Heart left ventricle (tissue), 16 donors: ENCODE data around the gene LRRC3. TPM values are rescaled to one million over a fixed set of nuclear protein-coding genes. Genes with fewer than 3 reads are reported as not detected.

ENCODE experiments used
- ATAC-seq, 4 donors: fragments of 200-7000 bp; cut with Tn5 transposase; one replicate each; pipeline ENCODE4 v1.9.1; 2020 to 2022; ENCODE audit warnings: moderate library complexity in 4 of 4, mild to moderate bottlenecking in 3 of 4, moderate number of reproducible peaks in 1 of 4
- DNase-seq, 5 donors: peaks; one replicate each; pipeline ENCODE4 v3.0.0-alpha.2; 2020
- H3K27ac ChIP-seq, 12 donors: fragments of 200-600 bp; sonication (generic) in 4 of 12; one replicate each; pipeline versions ENCODE4 v1.5.0 to v1.8.0; 2016 to 2022; ENCODE audit warnings: mild to moderate bottlenecking in 2 of 12
- H3K27me3 ChIP-seq, 9 donors: fragments of 200-600 bp; sonication (generic) in 2 of 9; one replicate each; pipeline versions ENCODE4 v1.5.1 to v1.8.0; 2016 to 2022; ENCODE audit warnings: mild to moderate bottlenecking in 3 of 9
- H3K36me3 ChIP-seq, 9 donors: fragments of 200-600 bp; sonication (generic) in 2 of 9; one replicate each; pipeline versions ENCODE4 v1.5.0 to v1.8.0; 2018 to 2022; ENCODE audit warnings: mild to moderate bottlenecking in 2 of 9
- H3K4me1 ChIP-seq, 12 donors: fragments of 200-600 bp; sonication (generic) in 4 of 12; one replicate each; pipeline versions ENCODE4 v1.5.0 to v1.8.0; 2016 to 2022; ENCODE audit warnings: mild to moderate bottlenecking in 3 of 12
- H3K4me3 ChIP-seq, 12 donors: fragments of 200-600 bp; sonication (generic) in 4 of 12; one replicate each; pipeline versions ENCODE4 v1.5.0 to v1.8.0; 2017 to 2022; ENCODE audit warnings: mild to moderate bottlenecking in 9 of 12, moderate library complexity in 4 of 12
- H3K9me3 ChIP-seq, 12 donors: fragments of 200-600 bp; sonication (generic) in 4 of 12; one replicate each; pipeline versions ENCODE4 v1.5.0 to v1.8.0; 2016 to 2022; ENCODE audit warnings: mild to moderate bottlenecking in 1 of 12
- POLR2A ChIP-seq, 2 donors: fragments of 450-650 bp; IDR thresholded peaks; one replicate each; pipeline ENCODE4 v1.6.1; 2017; ENCODE audit warnings: antibody characterized with exemption in 2 of 2, mild to moderate bottlenecking in 2 of 2, moderate library complexity in 2 of 2
- WGBS, 4 donors: extraction: QIAGEN DNeasy Blood & Tissue Kit in 2 of 4; methylation state at CpG; one replicate each; pipeline versions ENCODE4 v1.1.5 to v1.1.7; 2013 to 2018; 5-methylcytosine and 5-hydroxymethylcytosine counted together
- intact Hi-C, 10 donors: fragments of 100-400 bp; cut with DNase I; formaldehyde crosslinking; loops; one replicate each; pipeline versions ENCODE4 v1.11.1 to v1.14.2; 2022
- polyA plus RNA-seq, 2 donors: library from polyadenylated mRNA; stranded (reverse); fragments of 200-250 nt; gene quantifications; one replicate each; pipeline ENCODE4 v1.2.3, GENCODE V29; 2013
- total RNA-seq, 9 donors: library from RNA; depleted of rRNA in 2 of 9; stranded (reverse); fragments of >200 nt in 2 of 9; fragmentation: NEBNext Ultra II Directional in 3 of 9; extraction: Animal tissue kit (Norgen Biotek cat#: 25700) in 3 of 9; gene quantifications; one replicate each; pipeline versions ENCODE4 v1.1.0 to v1.2.4, GENCODE V29; 2016 to 2023
- TF ChIP-seq, protein P1 (sequence below), 12 donors: fragments of 200-600 bp; sonication (generic) in 4 of 12; IDR thresholded peaks; one replicate each; pipeline versions ENCODE4 v1.5.0 to v1.8.0; 2018 to 2022; ENCODE audit warnings: antibody characterized with exemption in 12 of 12, mild to moderate bottlenecking in 5 of 12
- donor health status: ischemic (EF 13 %, LVEDD 7.1; RV severe dilation, severe dysfunction).
- donor health status: healthy with polysubstance abuse.
- donor health status: DM: no; HTN: yes; CAD: no.
- donor health status: DM: no; HTN: no; CAD: no.
- donor health status: ischemic (EF 25% LVEDD 6.9; RV normal size, moderate dysfunction).
- donor health status: ischemic (EF 25% LVEDD 5.7; RV mildly dilated, moderate dysfunction).
- donor health status: healthy.
- donor health status: DM: yes; HTN: yes; CAD: no.
- donor health status: ischemic (EF 35%, LVEDD 5.7; RV mildly dilated, moderate dysfunction).
- donor health status: nonischemic (EF 11% LVEDD 7.7; RV severe dilation, severe dysfunction).
- donor health status: DM: yes; HTN: yes; CAD: no.
- donor health status: PGD.
- donor health status: ischemic (EF 29% LVEDD 5.4; RV normal size, mild dysfunction).
- donor health status: nonischemic (EF 23%, LVEDD 6.1; RV moderate dilation, normal function).

Gene LRRC3
- total and polyA plus RNA-seq, 11 donors, result 1.4 to 5.8 (median 2.3) TPM

DNA sequence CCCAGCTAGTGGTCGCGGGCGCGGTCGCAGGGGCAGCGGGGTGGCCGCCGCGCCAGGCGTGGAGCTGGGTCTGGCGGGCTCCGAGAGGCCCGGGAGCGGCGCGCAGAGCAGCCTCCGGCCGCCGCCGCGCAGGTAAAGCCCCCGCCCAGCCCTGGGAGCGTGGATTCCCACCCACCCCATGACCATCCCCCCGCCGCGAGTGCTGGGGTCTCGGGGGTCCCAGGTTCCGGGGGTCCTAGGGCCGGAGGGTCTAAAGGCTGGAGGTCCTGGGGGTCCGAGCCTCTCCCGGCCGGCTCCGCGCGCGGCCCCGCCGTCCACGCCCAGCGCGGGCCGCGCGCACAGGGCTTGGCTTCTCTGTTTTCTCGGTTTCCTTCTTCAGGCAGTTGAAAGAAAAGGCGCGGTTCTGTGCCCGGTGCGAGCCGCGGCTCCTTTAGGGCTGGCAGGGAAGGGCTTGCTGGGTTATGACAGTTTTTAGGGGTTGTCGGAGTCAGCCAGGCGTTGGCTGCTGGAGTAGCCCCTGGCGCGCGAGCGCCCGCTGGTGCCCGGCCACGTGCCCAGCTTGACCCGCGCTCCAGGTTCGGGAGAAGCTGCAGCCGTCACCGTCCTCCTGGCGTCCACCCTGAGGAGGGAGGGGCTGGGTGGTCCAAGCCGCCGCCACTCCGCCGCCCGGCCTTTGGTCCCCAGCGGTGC lies 359 bp downstream of the LRRC3 start:
- peak in 4 of 5 donors; percentile 52 to 80 (median 66) for DNase-seq
- no peaks in the 10 kb centered on the region for H3K36me3 ChIP-seq
- TF ChIP-seq POLR2A (IDR thresholded peaks at IDR 0.05), result no peak
- TF ChIP-seq, protein P1, sequence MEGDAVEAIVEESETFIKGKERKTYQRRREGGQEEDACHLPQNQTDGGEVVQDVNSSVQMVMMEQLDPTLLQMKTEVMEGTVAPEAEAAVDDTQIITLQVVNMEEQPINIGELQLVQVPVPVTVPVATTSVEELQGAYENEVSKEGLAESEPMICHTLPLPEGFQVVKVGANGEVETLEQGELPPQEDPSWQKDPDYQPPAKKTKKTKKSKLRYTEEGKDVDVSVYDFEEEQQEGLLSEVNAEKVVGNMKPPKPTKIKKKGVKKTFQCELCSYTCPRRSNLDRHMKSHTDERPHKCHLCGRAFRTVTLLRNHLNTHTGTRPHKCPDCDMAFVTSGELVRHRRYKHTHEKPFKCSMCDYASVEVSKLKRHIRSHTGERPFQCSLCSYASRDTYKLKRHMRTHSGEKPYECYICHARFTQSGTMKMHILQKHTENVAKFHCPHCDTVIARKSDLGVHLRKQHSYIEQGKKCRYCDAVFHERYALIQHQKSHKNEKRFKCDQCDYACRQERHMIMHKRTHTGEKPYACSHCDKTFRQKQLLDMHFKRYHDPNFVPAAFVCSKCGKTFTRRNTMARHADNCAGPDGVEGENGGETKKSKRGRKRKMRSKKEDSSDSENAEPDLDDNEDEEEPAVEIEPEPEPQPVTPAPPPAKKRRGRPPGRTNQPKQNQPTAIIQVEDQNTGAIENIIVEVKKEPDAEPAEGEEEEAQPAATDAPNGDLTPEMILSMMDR (IDR thresholded peaks at IDR 0.05), result peak in 9 of 12 donors; percentile 8 to 46 (median 27)
- H3K9me3 ChIP-seq, result peaks cover 0 to 20% (median 2%) of the 10 kb centered on the region in 12 donors
- intact Hi-C loops, result loop anchor here in 5 of 10 donors (2.0 to 10.0 kb wide), 4 partner anchors 17 to 121 kb away; partner anchors contain the start of gene CFAP410 (in 1 of the 5)
- H3K4me3 ChIP-seq, result peak overlapping the region; percentile 63 to 96 (median 80)
- ATAC-seq, result peak in 3 of 4 donors; percentile 56 to 74 (median 65)
- peaks cover 0 to 17% (median 5%) of the 10 kb centered on the region in 12 donors for H3K4me1 ChIP-seq
- 1 to 2% (median 2%) methylated on average over 47 to 72 of the region's 72 CpGs; no CpG with 5 or more reads in 1 of the 4 donors for WGBS, 4 donors
- peak overlapping the region in 7 of 12 donors; percentile 17 to 85 (median 47) for H3K27ac ChIP-seq
- H3K27me3 ChIP-seq, result peaks cover 0 to 7% (median 0%) of the 10 kb centered on the region in 9 donors

DNA sequence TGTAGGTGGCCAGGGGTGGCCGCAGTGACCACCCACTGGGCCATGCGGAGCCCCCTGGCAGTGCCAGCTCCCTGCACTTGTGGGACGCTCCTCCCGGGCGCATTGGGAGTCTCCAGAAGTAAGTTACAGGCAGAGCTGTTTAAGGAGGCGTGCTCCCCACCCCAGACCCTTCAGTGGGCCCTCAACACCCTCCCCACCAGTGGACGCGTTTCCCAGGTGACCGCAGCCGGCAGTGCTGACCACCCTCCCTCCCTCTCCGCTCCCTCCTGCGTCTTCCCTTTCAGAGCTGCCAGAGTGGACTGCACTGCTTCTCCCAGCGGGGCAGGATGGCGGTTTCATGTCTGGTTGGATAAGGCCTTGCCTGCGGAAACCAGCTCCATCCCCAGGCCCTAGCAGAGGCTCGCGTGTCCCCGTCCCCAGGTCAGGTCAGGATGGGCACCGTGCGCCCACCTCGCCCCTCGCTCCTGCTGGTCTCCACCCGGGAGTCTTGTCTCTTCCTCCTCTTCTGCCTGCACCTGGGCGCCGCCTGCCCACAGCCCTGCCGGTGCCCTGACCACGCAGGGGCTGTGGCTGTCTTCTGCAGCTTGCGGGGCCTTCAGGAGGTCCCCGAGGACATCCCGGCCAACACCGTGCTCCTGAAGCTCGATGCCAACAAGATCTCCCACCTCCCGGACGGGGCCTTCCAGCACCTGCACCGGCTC lies 1.1 kb downstream of the LRRC3 start:
- Histone ChIP-seq H3K4me1 (peaks cover 0 to 17% (median 7%) of the 10 kb centered on the region in 12 donors), H3K27me3 (peaks cover 0 to under 1% (median 0%) of the 10 kb centered on the region in 9 donors), H3K36me3 (no peaks in the 10 kb centered on the region), H3K9me3 (peaks cover 0 to 20% (median 2%) of the 10 kb centered on the region in 12 donors), H3K27ac (peak overlapping the region in 3 of 12 donors; percentile 61 to 85 (median 74)), H3K4me3 (peak overlapping the region; percentile 63 to 96 (median 80))
- WGBS, 4 donors, result 85 to 94% (median 89%) methylated on average over 28 to 35 of the region's 35 CpGs
- ATAC-seq, result no peak
- no peak for TF ChIP-seq POLR2A (IDR thresholded peaks at IDR 0.05)
- TF ChIP-seq, protein P1 (IDR thresholded peaks at IDR 0.05), result no peak
- intact Hi-C loops, result loop anchor here in 4 of 10 donors (10.0 kb wide), 3 partner anchors 92 to 122 kb away; partner anchors contain the start of gene CFAP410 (in 1 of the 4)
- DNase-seq, result peak in 1 of 5 donors; percentile 51

DNA sequence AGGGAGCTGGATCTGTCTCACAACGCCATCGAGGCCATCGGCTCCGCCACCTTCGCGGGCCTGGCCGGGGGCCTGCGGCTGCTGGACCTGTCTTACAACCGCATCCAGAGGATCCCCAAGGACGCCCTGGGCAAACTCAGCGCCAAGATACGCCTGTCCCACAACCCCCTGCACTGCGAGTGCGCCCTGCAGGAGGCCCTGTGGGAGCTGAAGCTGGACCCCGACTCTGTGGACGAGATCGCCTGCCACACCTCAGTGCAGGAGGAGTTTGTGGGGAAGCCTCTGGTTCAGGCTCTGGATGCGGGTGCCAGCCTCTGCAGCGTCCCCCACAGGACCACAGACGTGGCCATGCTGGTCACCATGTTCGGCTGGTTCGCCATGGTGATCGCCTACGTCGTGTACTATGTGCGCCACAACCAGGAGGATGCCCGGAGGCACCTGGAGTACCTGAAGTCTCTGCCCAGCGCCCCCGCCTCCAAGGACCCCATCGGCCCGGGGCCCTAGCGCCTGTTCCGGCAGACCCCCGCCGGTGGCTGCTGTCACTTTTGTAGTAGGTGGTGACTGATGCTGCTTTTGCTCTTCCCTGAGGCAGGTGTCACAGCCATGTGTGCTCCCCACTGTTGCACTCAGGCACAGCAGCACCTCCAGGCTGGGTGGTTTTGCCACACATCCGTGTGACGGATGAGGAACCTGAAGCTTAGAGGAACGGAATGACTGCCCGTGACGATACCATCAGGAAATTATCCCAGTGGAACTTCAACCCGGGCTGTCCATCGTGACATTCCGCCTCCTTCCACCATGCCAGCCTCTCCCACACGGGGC lies 1.8 kb downstream of the LRRC3 start:
- DNase-seq (peak in 2 of 5 donors; percentile 19 to 62), ATAC-seq (no peak)
- H3K27ac ChIP-seq, result no peak overlapping the region
- H3K9me3 ChIP-seq, result peaks cover 0 to 19% (median 2%) of the 10 kb centered on the region in 12 donors
- no peaks in the 10 kb centered on the region for H3K36me3 ChIP-seq
- no peaks in the 10 kb centered on the region for H3K27me3 ChIP-seq
- WGBS, 4 donors, result 96 to 97% (median 97%) methylated on average over 31 to 44 of the region's 44 CpGs
- intact Hi-C loops, result loop anchor here in 4 of 10 donors (10.0 kb wide), 3 partner anchors 92 to 122 kb away; partner anchors contain the start of gene CFAP410 (in 1 of the 4)
- no peak overlapping the region for H3K4me3 ChIP-seq
- peaks cover 0 to 22% (median 9%) of the 10 kb centered on the region in 12 donors for H3K4me1 ChIP-seq
- TF ChIP-seq, protein P1 (IDR thresholded peaks at IDR 0.05), result no peak
- TF ChIP-seq POLR2A (IDR thresholded peaks at IDR 0.05), result no peak
